ENCODE results near the gene RABL2A.
"Not testable (repeated sequence)": the region's sequence is repeated elsewhere in the genome, so short reads cannot be mapped to it uniquely, and the experiment has no call there.

Gene RABL2A

DNA sequence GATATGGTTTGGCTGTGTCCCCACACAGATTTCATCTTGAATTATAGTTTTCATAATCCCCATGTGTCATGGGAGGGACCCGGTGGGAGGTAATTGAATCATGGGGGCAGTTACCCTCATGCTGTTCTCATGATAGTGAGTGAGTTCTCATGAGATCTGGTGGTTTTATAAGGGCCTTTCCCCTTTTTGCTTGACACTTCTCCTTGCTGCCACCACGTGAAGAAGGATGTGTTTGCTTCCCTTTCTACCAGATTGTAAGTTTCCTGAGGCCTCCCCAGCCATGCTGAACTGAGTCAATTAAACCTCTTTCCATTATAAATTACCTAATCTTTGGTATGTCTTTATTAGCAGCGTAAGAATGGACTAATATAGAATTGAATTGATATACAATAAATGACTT is 63.8 kb downstream of the RABL2A start:
- not testable (repeated sequence) for DNase-seq

All from NCI-H1048 (cell line).